ENCODE results near the gene CERS6.
"Not testable (repeated sequence)": the region's sequence is repeated elsewhere in the genome, so short reads cannot be mapped to it uniquely, and the experiment has no call there.

The CERS6 gene

DNA sequence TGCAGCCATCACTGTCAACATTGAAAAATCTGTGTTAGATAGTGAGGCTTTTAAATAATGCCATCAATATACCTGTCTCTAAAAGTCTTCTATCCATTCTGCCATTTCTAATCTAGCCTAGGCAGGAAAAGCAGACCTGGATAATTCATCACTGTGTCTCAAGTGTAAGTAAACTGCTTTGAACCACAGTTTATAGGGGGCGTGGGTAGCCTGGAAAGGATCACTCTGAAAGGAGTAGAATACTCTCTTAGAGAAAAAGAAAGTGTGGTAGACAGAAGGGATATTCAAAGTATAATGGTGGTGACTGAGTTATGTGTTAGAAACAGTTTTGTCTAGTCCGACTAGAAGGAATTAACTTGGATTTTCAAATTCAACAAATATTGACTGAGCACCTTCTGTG is 40.8 kb downstream of the CERS6 start:
- DNase-seq (ENCODE audit: low read depth) = no peak
- no peak overlapping the region for H3K4me3 ChIP-seq (replicated peaks; ENCODE audit: low read depth, low read length)
- TF ChIP-seq, protein P1, sequence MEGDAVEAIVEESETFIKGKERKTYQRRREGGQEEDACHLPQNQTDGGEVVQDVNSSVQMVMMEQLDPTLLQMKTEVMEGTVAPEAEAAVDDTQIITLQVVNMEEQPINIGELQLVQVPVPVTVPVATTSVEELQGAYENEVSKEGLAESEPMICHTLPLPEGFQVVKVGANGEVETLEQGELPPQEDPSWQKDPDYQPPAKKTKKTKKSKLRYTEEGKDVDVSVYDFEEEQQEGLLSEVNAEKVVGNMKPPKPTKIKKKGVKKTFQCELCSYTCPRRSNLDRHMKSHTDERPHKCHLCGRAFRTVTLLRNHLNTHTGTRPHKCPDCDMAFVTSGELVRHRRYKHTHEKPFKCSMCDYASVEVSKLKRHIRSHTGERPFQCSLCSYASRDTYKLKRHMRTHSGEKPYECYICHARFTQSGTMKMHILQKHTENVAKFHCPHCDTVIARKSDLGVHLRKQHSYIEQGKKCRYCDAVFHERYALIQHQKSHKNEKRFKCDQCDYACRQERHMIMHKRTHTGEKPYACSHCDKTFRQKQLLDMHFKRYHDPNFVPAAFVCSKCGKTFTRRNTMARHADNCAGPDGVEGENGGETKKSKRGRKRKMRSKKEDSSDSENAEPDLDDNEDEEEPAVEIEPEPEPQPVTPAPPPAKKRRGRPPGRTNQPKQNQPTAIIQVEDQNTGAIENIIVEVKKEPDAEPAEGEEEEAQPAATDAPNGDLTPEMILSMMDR (IDR thresholded peaks at IDR 0.05; ENCODE audit: low read length, missing control alignments) = no peak

DNA sequence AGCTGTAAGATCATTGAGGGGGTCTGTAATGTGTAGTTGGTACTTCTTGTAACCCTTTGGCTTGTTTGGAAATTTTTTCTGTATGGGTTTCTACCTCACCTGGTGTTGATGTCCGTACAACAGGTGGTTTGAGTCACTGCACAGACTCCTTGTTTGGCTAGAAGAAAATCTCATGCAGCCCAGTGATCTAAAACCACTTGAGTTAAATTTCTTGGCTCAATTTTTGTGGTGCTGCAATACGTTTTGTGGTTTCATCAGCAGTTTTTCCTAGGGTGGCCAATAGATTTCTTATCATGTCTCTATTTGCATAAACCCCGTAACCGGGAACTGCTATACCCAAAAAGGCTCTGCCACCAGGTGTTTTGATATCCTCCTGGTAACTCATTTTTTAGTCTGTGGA is 43.4 kb downstream of the CERS6 start:
- H3K4me3 ChIP-seq (replicated peaks; ENCODE audit: low read depth, low read length) = no peak overlapping the region
- TF ChIP-seq, protein P1 (IDR thresholded peaks at IDR 0.05; ENCODE audit: low read length, missing control alignments) = no peak
- no peak for DNase-seq (ENCODE audit: low read depth)

DNA sequence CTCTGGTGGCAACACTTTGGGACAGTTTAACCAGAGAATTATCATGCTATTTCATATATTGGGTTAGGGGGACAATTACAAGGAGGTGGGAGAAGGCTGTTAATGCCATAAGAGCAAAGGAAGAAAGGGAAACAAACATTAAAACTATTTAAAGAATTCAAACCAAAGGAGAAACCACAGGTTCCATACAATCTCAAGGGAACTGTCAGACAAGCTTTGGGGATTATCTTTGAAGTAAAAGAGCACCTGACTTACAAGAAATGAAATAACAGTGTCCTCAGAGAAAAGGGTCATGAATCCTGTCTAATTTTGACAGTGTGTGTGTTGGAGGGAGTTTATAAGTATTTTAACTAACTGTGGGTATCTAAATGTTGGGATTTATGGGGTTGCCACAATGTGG is 44.4 kb downstream of the CERS6 start:
- TF ChIP-seq, protein P1 (IDR thresholded peaks at IDR 0.05; ENCODE audit: low read length, missing control alignments) = no peak
- no peak overlapping the region for H3K4me3 ChIP-seq (replicated peaks; ENCODE audit: low read depth, low read length)
- DNase-seq (ENCODE audit: low read depth) = no peak

DNA sequence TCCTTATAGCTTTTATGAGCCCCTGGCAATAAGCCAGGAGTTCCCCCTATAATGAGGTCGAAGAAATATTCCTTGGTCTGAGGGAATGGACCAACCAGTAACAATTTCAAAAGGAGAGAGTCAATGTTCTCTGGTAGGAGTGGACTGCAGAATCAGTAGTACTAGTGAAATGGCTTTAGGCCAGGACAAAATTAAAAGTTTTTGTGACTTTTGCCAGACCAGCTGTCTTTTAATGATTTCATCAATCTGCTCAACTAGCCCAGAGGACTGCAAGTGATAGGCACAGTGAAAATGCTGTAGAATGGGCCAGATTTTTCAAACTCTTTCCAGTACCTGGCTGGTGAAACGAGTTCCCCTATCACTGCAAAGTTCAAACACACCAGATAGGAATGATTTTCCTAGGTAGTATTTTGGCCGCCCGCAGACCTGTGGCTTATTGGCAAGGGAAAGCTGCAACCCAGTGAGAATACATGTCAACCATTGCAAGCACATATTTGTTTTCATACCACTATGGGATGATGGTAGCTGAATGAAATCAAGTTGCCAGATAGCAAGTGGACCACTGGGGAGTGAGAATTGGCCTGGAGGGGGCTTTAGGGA is 45.5 kb downstream of the CERS6 start:
- H3K4me3 ChIP-seq (replicated peaks; ENCODE audit: low read depth, low read length) = no peak overlapping the region
- TF ChIP-seq, protein P1 (IDR thresholded peaks at IDR 0.05; ENCODE audit: low read length, missing control alignments) = no peak
- DNase-seq (ENCODE audit: low read depth) = no peak

DNA sequence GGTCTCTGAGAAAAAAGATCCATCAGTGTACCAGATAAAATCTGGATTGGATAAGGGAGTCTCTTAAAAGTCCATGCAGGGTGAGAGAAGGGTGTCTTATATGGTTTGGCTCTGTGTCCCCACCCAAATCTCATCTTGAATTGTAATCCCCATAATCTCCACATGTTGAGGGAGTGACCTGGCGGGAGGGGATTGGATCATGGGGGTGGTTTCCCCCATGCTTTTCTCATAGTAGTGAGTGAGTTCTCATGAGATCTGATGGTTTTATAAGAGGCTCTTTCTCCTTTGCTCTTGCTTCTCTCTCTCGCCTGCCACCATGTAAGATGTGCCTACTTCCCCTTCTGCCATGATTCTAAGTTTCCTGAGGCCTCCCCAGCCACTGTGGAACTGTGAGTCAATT is 46.8 kb downstream of the CERS6 start:
- H3K4me3 ChIP-seq (replicated peaks; ENCODE audit: low read depth, low read length) = not testable (repeated sequence)

DNA sequence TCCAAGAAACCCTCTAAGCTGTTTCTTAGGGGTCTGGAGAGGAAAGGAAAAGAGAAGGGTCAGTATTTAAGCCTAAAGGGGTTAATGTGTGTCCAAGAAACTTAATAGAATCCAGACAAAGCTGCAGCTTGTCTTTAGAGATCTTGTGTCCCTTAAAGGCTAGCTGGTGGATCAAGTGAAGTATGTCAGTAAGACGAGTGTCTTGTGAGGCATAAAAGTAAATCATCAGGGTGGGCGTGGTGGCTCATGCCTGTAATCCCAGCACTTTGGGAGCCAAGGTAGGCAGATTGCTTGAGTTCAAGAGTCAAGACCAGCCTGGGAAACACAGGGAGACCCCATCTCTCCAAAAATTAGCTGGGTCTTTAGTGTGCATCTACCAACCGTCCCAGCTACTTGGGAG is 47.8 kb downstream of the CERS6 start:
- no peak overlapping the region for H3K4me3 ChIP-seq (replicated peaks; ENCODE audit: low read depth, low read length)
- no peak for DNase-seq (ENCODE audit: low read depth)
- TF ChIP-seq, protein P1 (IDR thresholded peaks at IDR 0.05; ENCODE audit: low read length, missing control alignments) = no peak

More for the DNA sequence above, 46.8 kb downstream of the CERS6 start:
- not testable (repeated sequence) for DNase-seq (ENCODE audit: low read depth)

DNA sequence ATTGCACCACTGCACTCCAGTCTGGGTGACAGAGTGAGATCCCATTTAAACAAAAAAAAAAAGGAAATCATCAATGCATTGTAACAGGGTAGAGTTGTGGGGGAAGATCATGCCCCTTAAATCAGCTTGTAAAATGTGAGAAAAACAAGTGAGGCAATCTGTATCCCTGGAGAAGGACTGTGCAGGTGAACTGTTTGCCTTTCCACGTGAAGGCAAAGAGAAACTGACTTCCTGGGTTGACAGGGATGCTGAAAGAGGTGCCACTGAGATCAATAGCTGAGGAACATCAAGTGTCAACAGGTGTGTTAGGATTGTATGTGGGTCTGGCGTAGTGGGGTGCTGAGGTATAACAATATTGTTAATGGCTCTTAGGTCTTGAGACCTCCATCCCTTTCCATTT is 48.3 kb downstream of the CERS6 start:
- DNase-seq (ENCODE audit: low read depth) = no peak
- TF ChIP-seq, protein P1 (IDR thresholded peaks at IDR 0.05; ENCODE audit: low read length, missing control alignments) = no peak
- no peak overlapping the region for H3K4me3 ChIP-seq (replicated peaks; ENCODE audit: low read depth, low read length)
